GM12878 (cell line): Measurements from ENCODE around the gene COQ2. TPM values are rescaled to one million over a fixed set of nuclear protein-coding genes. Genes with fewer than 3 reads are reported as not detected.

Experiments used
- ATAC-seq: fragments of 200-7000 bp; cut with Tn5 transposase; 3 replicates; pipeline ENCODE4 v1.9.1; 2020; ENCODE audit warnings: mild to moderate bottlenecking, moderate library complexity
- BruUV-seq: library from RNA; stranded (reverse); fragments of 400-500 nt; replicated peaks from 2 replicates; lab custom pipeline; 2021; lab: Mats Ljungman, UMichigan
- CTCF ChIA-PET: fragments of 300-600 bp; sonication (Branson Sonifier 250); formaldehyde crosslinking; extraction: SDS; loops from one replicate; lab custom pipeline; 2021; ENCODE audit warnings: inconsistent platforms; lab: Yijun Ruan, JAX
- POLR2A ChIA-PET: fragments of 350-600 bp; formaldehyde crosslinking; extraction: SDS; loops from one replicate; lab custom pipeline; 2021; ENCODE audit warnings: inconsistent platforms; lab: Charles Lee
- RAD21 ChIA-PET: fragments of 300-600 bp; sonication (Branson Sonifier 250); formaldehyde crosslinking; loops from one replicate; lab custom pipeline; 2023; ENCODE audit warnings: antibody characterized with exemption; ENCODE audit not compliant: unreplicated experiment; lab: Charles Lee
- SMC1A ChIA-PET: fragments of 300-600 bp; sonication (Branson Sonifier 250); formaldehyde crosslinking; loops from one replicate; lab custom pipeline; 2023; ENCODE audit not compliant: unreplicated experiment, uncharacterized antibody; lab: Charles Lee
- DNase-seq: peaks from one replicate; pipeline ENCODE4 v3.0.0-alpha.2; 2011; ENCODE audit warnings: low read depth, low spot score
- FAIRE-seq: peaks from 3 replicates; lab custom pipeline; 2011; peaks lifted over from hg19 to GRCh38; lab: Jason Lieb, UNC
- H2AFZ ChIP-seq: 2 replicates; pipeline ENCODE4 v1.6.0; 2011; ENCODE audit warnings: low read depth, low read length, control low read depth; ENCODE audit not compliant: control insufficient read depth
- H3K27ac ChIP-seq: 2 replicates; pipeline ENCODE4 v1.5.1; 2011; ENCODE audit warnings: control low read depth; ENCODE audit not compliant: control insufficient read depth, insufficient read depth
- H3K27me3 ChIP-seq, 2 experiments: replicated peaks in 1 of 2; 2 replicates each; pipeline versions ENCODE4 v1.6.0 to v1.6.1; 2011; ENCODE audit warnings: low read length in 1 of 2; ENCODE audit not compliant: control insufficient read depth in 2 of 2, insufficient read depth in 2 of 2
- H3K36me3 ChIP-seq, 2 experiments: 2 replicates each; pipeline ENCODE4 v1.5.1; 2011; ENCODE audit warnings: low read length in 1 of 2; ENCODE audit not compliant: control insufficient read depth in 2 of 2, insufficient read depth in 2 of 2
- H3K4me1 ChIP-seq: 2 replicates; pipeline ENCODE4 v1.6.1; 2011; ENCODE audit warnings: mild to moderate bottlenecking, low read length, moderate library complexity, mixed read lengths; ENCODE audit not compliant: control insufficient read depth, insufficient read depth
- H3K4me2 ChIP-seq: 2 replicates; pipeline ENCODE4 v1.6.0; 2011; ENCODE audit warnings: control low read depth; ENCODE audit not compliant: control insufficient read depth, insufficient read depth
- H3K4me3 ChIP-seq: fragments of 200-600 bp; sonication (generic); 2 replicates; pipeline ENCODE4 v1.5.1; 2016
- H3K79me2 ChIP-seq: 2 replicates; pipeline ENCODE4 v1.6.0; 2011; ENCODE audit warnings: low read length; ENCODE audit not compliant: control insufficient read depth, insufficient read depth
- H3K9ac ChIP-seq: 2 replicates; pipeline ENCODE4 v1.8.0; 2011; ENCODE audit warnings: low read length, control low read depth, mixed read lengths; ENCODE audit not compliant: control insufficient read depth, insufficient read depth
- H3K9me3 ChIP-seq: replicated peaks from 3 replicates; pipeline ENCODE4 v1.5.1; 2011; ENCODE audit warnings: mild to moderate bottlenecking, low read length; ENCODE audit not compliant: control insufficient read depth, insufficient read depth
- H4K20me1 ChIP-seq: 2 replicates; pipeline ENCODE4 v1.6.0; 2011; ENCODE audit not compliant: control insufficient read depth, insufficient read depth
- CREB1 ChIP-seq: IDR thresholded peaks from 2 replicates; pipeline ENCODE4 v1.6.1; 2012; ENCODE audit warnings: low read depth, mild to moderate bottlenecking, inconsistent platforms
- EED ChIP-seq: sonication (generic); IDR thresholded peaks from 2 replicates; pipeline ENCODE4 v1.6.1; 2016; ENCODE audit warnings: antibody characterized with exemption, low read depth
- IRF3 ChIP-seq: fragments of 450-650 bp; IDR thresholded peaks from 2 replicates; pipeline ENCODE4 v1.6.1; 2014; ENCODE audit warnings: mild to moderate bottlenecking
- NKRF ChIP-seq: fragments of 450-650 bp; conservative IDR thresholded peaks from 2 replicates; pipeline ENCODE4 v1.6.1; 2017; ENCODE audit warnings: mild to moderate bottlenecking, moderate library complexity
- NR2F1 ChIP-seq: fragments of 450-650 bp; conservative IDR thresholded peaks from 2 replicates; pipeline ENCODE4 v1.6.1; 2017; ENCODE audit warnings: mild to moderate bottlenecking
- SIN3A ChIP-seq: IDR thresholded peaks from 2 replicates; pipeline ENCODE4 v1.6.1; 2012; ENCODE audit warnings: low read depth, low read length, improper control_type of control experiment
- SMARCA5 ChIP-seq: fragments of 450-650 bp; IDR thresholded peaks from 2 replicates; pipeline ENCODE4 v1.6.1; 2017; ENCODE audit warnings: mild to moderate bottlenecking
- YY1 ChIP-seq: IDR thresholded peaks from 2 replicates; pipeline ENCODE4 v1.6.1; 2011; ENCODE audit warnings: low read depth, mild to moderate bottlenecking, low read length
- ZNF274 ChIP-seq: IDR thresholded peaks from one replicate; pipeline ENCODE4 v1.8.0; 2011; ENCODE audit not compliant: insufficient read length, insufficient read depth
- WGBS: methylation state at CpG from one replicate; pipeline ENCODE4 v1.1.6; 2016; ENCODE audit warnings: low lambda C conversion rate; ENCODE audit not compliant: insufficient replicate concordance, insufficient coverage; ENCODE audit errors: missing lambda C conversion rate; 5-methylcytosine and 5-hydroxymethylcytosine counted together
- in situ Hi-C: fragments of 300-500 bp; cut with MboI; formaldehyde crosslinking; loops from 9 replicates; pipeline ENCODE4 v1.14.3; 2018; ENCODE audit warnings: mixed read lengths
- intact Hi-C: fragments of 100-400 bp; cut with micrococcal nuclease; formaldehyde crosslinking; loops from one replicate; pipeline ENCODE4 v1.14.2; 2022; ENCODE audit not compliant: unreplicated experiment
- polyA plus RNA-seq, 11 experiments: library from polyadenylated mRNA; depleted of rRNA in 4 of 11; unstranded in 6 of 11; stranded (reverse) in 5 of 11; fragments of >200 nt; fragmentation: Nextera tagmentation in 4 of 11; fragmentation: Illumina TruSeq in 1 of 11; extraction: Ambion mirVana in 4 of 11; extraction: Trizol in 1 of 11; gene quantifications; 1 replicate in 1 of 11; 2 replicates in 10 of 11; pipeline versions ENCODE4 v1.2.1 to v1.2.3, GENCODE V29; 2011 to 2016; ENCODE audit warnings: inconsistent platforms in 2 of 11, missing spikeins in 2 of 11, low read depth in 1 of 11
- total RNA-seq, 4 experiments: library from RNA; depleted of rRNA in 3 of 4; stranded (reverse); fragments of >200 nt in 3 of 4; fragmentation: Illumina TruSeq in 1 of 4; extraction: Trizol in 1 of 4; gene quantifications; 2 replicates each; pipeline versions ENCODE4 v1.2.1 to v1.2.3, GENCODE V29; 2013 to 2021
- TF ChIP-seq, protein P1 (sequence below): IDR thresholded peaks from 2 replicates; pipeline ENCODE4 v1.6.1; 2011; ENCODE audit warnings: mild to moderate bottlenecking, low read depth, low read length, moderate library complexity; ENCODE audit not compliant: insufficient replicate concordance
- TF ChIP-seq, protein P2 (sequence below): fragments of 450-650 bp; IDR thresholded peaks from 2 replicates; pipeline ENCODE4 v1.6.1; 2017; ENCODE audit warnings: mild to moderate bottlenecking
- TF ChIP-seq, protein P3 (sequence below): IDR thresholded peaks from 2 replicates; pipeline ENCODE4 v1.6.1; 2011; ENCODE audit warnings: borderline replicate concordance, low read depth, mild to moderate bottlenecking, moderate library complexity, low read length; ENCODE audit not compliant: insufficient read depth, poor library complexity, severe bottlenecking
- TF ChIP-seq, protein P4 (sequence below): fragments of 450-650 bp; formaldehyde crosslinking; IDR thresholded peaks from 2 replicates; pipeline ENCODE4 v1.4.0; 2020; ENCODE audit warnings: mild to moderate bottlenecking, moderate library complexity

The COQ2 gene
- total and polyA plus RNA-seq, 10 of the 15 experiments (the other 5 are each of a cell fraction or from before 2014, with no cell fraction given), result 5.0 to 46.7 (median 19.1) TPM

- DNase-seq, result no peak
- no peak overlapping the region for H3K4me2 ChIP-seq
- ChIA-PET POLR2A (no interaction called here), SMC1A (no interaction called here), CTCF (no interaction called here), RAD21 (no interaction called here)
- WGBS, result 72% methylated on average over 8 of the region's 8 CpGs
- no peaks in the 10 kb centered on the region for H3K9me3 ChIP-seq
- H3K36me3 ChIP-seq, result no peaks in the 10 kb centered on the region
- H3K79me2 ChIP-seq, result no peaks in the 10 kb centered on the region
- FAIRE-seq, result no peak
- intact Hi-C loops (loop anchor here (5.0 kb wide), 1 partner anchor 269 kb away; no protein-coding TSS in a partner anchor), in situ Hi-C loops (no loop called here)
- H2AFZ ChIP-seq, result no peak overlapping the region
- no peaks in the 10 kb centered on the region for H3K4me1 ChIP-seq
- ATAC-seq, result no peak
- H3K27ac ChIP-seq, result no peak overlapping the region
- BruUV-seq, result no TSS peak
- H3K27me3 ChIP-seq, result no peaks in the 10 kb centered on the region
- H3K9ac ChIP-seq, result no peak overlapping the region
- no peaks in the 10 kb centered on the region for H4K20me1 ChIP-seq
- H3K4me3 ChIP-seq, result no peak overlapping the region
- TF ChIP-seq YY1, result no peak
- no peak for TF ChIP-seq EED
- TF ChIP-seq SIN3A, result no peak
- no peak for TF ChIP-seq IRF3
- TF ChIP-seq CREB1, result no peak
- TF ChIP-seq, protein P1, sequence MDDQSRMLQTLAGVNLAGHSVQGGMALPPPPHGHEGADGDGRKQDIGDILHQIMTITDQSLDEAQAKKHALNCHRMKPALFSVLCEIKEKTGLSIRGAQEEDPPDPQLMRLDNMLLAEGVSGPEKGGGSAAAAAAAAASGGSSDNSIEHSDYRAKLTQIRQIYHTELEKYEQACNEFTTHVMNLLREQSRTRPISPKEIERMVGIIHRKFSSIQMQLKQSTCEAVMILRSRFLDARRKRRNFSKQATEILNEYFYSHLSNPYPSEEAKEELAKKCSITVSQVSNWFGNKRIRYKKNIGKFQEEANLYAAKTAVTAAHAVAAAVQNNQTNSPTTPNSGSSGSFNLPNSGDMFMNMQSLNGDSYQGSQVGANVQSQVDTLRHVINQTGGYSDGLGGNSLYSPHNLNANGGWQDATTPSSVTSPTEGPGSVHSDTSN, result no peak
- TF ChIP-seq, protein P2, sequence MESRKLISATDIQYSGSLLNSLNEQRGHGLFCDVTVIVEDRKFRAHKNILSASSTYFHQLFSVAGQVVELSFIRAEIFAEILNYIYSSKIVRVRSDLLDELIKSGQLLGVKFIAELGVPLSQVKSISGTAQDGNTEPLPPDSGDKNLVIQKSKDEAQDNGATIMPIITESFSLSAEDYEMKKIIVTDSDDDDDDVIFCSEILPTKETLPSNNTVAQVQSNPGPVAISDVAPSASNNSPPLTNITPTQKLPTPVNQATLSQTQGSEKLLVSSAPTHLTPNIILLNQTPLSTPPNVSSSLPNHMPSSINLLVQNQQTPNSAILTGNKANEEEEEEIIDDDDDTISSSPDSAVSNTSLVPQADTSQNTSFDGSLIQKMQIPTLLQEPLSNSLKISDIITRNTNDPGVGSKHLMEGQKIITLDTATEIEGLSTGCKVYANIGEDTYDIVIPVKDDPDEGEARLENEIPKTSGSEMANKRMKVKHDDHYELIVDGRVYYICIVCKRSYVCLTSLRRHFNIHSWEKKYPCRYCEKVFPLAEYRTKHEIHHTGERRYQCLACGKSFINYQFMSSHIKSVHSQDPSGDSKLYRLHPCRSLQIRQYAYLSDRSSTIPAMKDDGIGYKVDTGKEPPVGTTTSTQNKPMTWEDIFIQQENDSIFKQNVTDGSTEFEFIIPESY, result no peak
- TF ChIP-seq, protein P3, sequence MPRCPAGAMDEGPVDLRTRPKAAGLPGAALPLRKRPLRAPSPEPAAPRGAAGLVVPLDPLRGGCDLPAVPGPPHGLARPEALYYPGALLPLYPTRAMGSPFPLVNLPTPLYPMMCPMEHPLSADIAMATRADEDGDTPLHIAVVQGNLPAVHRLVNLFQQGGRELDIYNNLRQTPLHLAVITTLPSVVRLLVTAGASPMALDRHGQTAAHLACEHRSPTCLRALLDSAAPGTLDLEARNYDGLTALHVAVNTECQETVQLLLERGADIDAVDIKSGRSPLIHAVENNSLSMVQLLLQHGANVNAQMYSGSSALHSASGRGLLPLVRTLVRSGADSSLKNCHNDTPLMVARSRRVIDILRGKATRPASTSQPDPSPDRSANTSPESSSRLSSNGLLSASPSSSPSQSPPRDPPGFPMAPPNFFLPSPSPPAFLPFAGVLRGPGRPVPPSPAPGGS, result no peak
- TF ChIP-seq SMARCA5, result no peak
- TF ChIP-seq NR2F1, result no peak
- TF ChIP-seq, protein P4, sequence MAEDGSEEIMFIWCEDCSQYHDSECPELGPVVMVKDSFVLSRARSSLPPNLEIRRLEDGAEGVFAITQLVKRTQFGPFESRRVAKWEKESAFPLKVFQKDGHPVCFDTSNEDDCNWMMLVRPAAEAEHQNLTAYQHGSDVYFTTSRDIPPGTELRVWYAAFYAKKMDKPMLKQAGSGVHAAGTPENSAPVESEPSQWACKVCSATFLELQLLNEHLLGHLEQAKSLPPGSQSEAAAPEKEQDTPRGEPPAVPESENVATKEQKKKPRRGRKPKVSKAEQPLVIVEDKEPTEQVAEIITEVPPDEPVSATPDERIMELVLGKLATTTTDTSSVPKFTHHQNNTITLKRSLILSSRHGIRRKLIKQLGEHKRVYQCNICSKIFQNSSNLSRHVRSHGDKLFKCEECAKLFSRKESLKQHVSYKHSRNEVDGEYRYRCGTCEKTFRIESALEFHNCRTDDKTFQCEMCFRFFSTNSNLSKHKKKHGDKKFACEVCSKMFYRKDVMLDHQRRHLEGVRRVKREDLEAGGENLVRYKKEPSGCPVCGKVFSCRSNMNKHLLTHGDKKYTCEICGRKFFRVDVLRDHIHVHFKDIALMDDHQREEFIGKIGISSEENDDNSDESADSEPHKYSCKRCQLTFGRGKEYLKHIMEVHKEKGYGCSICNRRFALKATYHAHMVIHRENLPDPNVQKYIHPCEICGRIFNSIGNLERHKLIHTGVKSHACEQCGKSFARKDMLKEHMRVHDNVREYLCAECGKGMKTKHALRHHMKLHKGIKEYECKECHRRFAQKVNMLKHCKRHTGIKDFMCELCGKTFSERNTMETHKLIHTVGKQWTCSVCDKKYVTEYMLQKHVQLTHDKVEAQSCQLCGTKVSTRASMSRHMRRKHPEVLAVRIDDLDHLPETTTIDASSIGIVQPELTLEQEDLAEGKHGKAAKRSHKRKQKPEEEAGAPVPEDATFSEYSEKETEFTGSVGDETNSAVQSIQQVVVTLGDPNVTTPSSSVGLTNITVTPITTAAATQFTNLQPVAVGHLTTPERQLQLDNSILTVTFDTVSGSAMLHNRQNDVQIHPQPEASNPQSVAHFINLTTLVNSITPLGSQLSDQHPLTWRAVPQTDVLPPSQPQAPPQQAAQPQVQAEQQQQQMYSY (CRISPR knock-in tag), result no peak
- TF ChIP-seq NKRF, result no peak
- no peak for TF ChIP-seq ZNF274
These were observed 41.9 kb upstream of the COQ2 start for GRCh38 chr4:83326546-83326945.
